Measurements from ENCODE around the gene TARBP2.

Gene TARBP2

GRCh38 chr12:53464685-53465418 is 36.2 kb upstream of the TARBP2 start:
- TF ChIP-seq, protein P1, sequence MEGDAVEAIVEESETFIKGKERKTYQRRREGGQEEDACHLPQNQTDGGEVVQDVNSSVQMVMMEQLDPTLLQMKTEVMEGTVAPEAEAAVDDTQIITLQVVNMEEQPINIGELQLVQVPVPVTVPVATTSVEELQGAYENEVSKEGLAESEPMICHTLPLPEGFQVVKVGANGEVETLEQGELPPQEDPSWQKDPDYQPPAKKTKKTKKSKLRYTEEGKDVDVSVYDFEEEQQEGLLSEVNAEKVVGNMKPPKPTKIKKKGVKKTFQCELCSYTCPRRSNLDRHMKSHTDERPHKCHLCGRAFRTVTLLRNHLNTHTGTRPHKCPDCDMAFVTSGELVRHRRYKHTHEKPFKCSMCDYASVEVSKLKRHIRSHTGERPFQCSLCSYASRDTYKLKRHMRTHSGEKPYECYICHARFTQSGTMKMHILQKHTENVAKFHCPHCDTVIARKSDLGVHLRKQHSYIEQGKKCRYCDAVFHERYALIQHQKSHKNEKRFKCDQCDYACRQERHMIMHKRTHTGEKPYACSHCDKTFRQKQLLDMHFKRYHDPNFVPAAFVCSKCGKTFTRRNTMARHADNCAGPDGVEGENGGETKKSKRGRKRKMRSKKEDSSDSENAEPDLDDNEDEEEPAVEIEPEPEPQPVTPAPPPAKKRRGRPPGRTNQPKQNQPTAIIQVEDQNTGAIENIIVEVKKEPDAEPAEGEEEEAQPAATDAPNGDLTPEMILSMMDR (conservative IDR thresholded peaks at IDR 0.05; ENCODE audit: low read depth, low read length): no peak
- DNase-seq (ENCODE audit: low read depth): no peak

DNA sequence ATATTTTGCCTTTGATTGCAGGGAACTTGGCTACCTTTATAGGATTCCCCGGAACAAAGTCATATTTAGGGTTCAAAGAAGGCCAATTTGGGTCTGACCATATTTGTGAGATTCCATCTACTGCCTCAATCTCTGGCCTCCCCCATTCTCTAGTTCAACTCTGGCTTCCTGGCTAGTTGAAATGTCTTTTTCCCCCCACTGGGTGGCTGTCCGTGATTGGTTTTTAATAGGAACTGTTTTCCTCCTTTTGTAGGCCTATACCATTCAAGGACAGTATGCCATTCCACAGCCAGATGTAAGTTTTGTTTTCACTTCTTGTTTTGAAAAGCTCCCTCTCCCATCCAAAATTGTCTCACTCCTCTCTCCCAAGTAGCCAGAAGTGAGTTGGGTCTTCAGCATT is 35.4 kb upstream of the TARBP2 start:
- DNase-seq (ENCODE audit: low read depth): no peak
- TF ChIP-seq, protein P1 (conservative IDR thresholded peaks at IDR 0.05; ENCODE audit: low read depth, low read length): peak; percentile 21
- no peak overlapping the region for H3K4me3 ChIP-seq (ENCODE audit: low read depth, low read length)

More at GRCh38 chr12:53464685-53465418, 36.2 kb upstream of the TARBP2 start:
- H3K4me3 ChIP-seq (ENCODE audit: low read depth, low read length): no peak overlapping the region

GRCh38 chr12:53466640-53467039 is 34.4 kb upstream of the TARBP2 start:
- no peak overlapping the region for H3K4me3 ChIP-seq (ENCODE audit: low read depth, low read length)
- DNase-seq (ENCODE audit: low read depth): no peak
- TF ChIP-seq, protein P1 (conservative IDR thresholded peaks at IDR 0.05; ENCODE audit: low read depth, low read length): no peak

- TF ChIP-seq, protein P1 (conservative IDR thresholded peaks at IDR 0.05; ENCODE audit: low read depth, low read length): no peak
- DNase-seq (ENCODE audit: low read depth): no peak
- no peak overlapping the region for H3K4me3 ChIP-seq (ENCODE audit: low read depth, low read length)
Measured at GRCh38 chr12:53467082-53467481, 34.0 kb upstream of the TARBP2 start.

- TF ChIP-seq, protein P1 (conservative IDR thresholded peaks at IDR 0.05; ENCODE audit: low read depth, low read length): no peak
- no peak for DNase-seq (ENCODE audit: low read depth)
- H3K4me3 ChIP-seq (ENCODE audit: low read depth, low read length): no peak overlapping the region
Measured at GRCh38 chr12:53467880-53468279, 33.2 kb upstream of the TARBP2 start.

DNA sequence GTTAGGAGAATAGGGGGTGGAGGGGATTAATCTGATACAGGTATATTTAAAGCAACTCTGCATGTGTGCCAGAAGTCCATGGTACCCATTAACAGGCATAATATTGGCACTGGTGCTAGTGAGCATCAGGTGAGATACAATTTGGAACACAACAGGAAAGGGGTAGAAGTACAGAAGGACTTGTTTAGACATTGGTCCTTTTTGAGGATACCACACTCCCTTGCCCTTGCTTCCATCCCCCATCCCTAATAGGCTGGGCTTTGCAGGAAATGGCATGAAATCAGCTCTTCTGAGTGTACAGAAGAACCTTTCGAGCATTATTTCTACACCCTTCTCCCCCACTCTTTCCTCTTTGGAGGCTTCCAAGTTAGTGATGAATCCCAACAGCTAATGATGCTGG is 32.8 kb upstream of the TARBP2 start:
- DNase-seq (ENCODE audit: low read depth): no peak
- no peak overlapping the region for H3K4me3 ChIP-seq (ENCODE audit: low read depth, low read length)
- TF ChIP-seq, protein P1 (conservative IDR thresholded peaks at IDR 0.05; ENCODE audit: low read depth, low read length): no peak

GRCh38 chr12:53472056-53472582 is 29.0 kb upstream of the TARBP2 start:
- TF ChIP-seq, protein P1 (conservative IDR thresholded peaks at IDR 0.05; ENCODE audit: low read depth, low read length): no peak
- no peak for DNase-seq (ENCODE audit: low read depth)
- no peak overlapping the region for H3K4me3 ChIP-seq (ENCODE audit: low read depth, low read length)

All from choroid plexus epithelial cell (primary cell).